Smooth muscle cell (in vitro differentiated cells): Measurements from ENCODE around the gene MPZL2. TPM values are rescaled to one million over a fixed set of nuclear protein-coding genes. Genes with fewer than 3 reads are reported as not detected.
A peak's percentile ranks its signal among the peaks of the same experiment; 100 is the strongest.

Experiments
- DNase-seq: peaks from one replicate; lab custom pipeline; 2025; ENCODE audit not compliant: unreplicated experiment; lab: John Stamatoyannopoulos, UW
- H2AFZ ChIP-seq: fragments of 200-600 bp; sonication (generic); 2 replicates; pipeline ENCODE4 v1.6.0; 2016; ENCODE audit warnings: antibody characterized with exemption, low read depth, mild to moderate bottlenecking
- H3F3A ChIP-seq: fragments of 200-600 bp; sonication (generic); 2 replicates; pipeline ENCODE4 v1.6.0; 2017; ENCODE audit warnings: antibody characterized with exemption, low read depth
- H3K27ac ChIP-seq: fragments of 200-600 bp; sonication (generic); 2 replicates; pipeline ENCODE4 v1.5.1; 2016; ENCODE audit warnings: low read depth, mild to moderate bottlenecking
- H3K27me3 ChIP-seq: fragments of 200-600 bp; sonication (generic); 2 replicates; pipeline ENCODE4 v1.6.1; 2016; ENCODE audit warnings: low read depth, mild to moderate bottlenecking
- H3K36me3 ChIP-seq: fragments of 200-600 bp; sonication (generic); 2 replicates; pipeline ENCODE4 v1.5.1; 2016; ENCODE audit warnings: low read depth
- H3K4me1 ChIP-seq: fragments of 200-600 bp; sonication (generic); 2 replicates; pipeline ENCODE4 v1.5.1; 2016; ENCODE audit warnings: low read depth
- H3K4me2 ChIP-seq: fragments of 200-600 bp; sonication (generic); 2 replicates; pipeline ENCODE4 v1.6.0; 2016; ENCODE audit warnings: mild to moderate bottlenecking
- H3K4me3 ChIP-seq: fragments of 200-600 bp; sonication (generic); 2 replicates; pipeline ENCODE4 v1.5.1; 2016; ENCODE audit warnings: mild to moderate bottlenecking
- H3K79me2 ChIP-seq: fragments of 200-600 bp; sonication (generic); 2 replicates; pipeline ENCODE4 v1.6.0; 2016; ENCODE audit warnings: low read depth, mild to moderate bottlenecking
- H3K9ac ChIP-seq: fragments of 200-600 bp; sonication (generic); 2 replicates; pipeline ENCODE4 v1.6.0; 2016; ENCODE audit warnings: low read depth
- H3K9me3 ChIP-seq: fragments of 200-600 bp; sonication (generic); replicated peaks from 2 replicates; pipeline ENCODE4 v1.5.1; 2016; ENCODE audit warnings: low read depth
- H4K20me1 ChIP-seq: fragments of 200-600 bp; sonication (generic); 2 replicates; pipeline ENCODE4 v1.6.0; 2016; ENCODE audit warnings: low read depth
- CTCF ChIP-seq: fragments of 200-600 bp; sonication (generic); IDR thresholded peaks from 2 replicates; pipeline ENCODE4 v1.5.1; 2017; ENCODE audit warnings: borderline replicate concordance, mild to moderate bottlenecking, antibody characterized with exemption; ENCODE audit not compliant: insufficient read depth, poor library complexity, severe bottlenecking
- WGBS: methylation state at CpG from one replicate; pipeline ENCODE4 v1.1.7; 2016; ENCODE audit warnings: low lambda C conversion rate; 5-methylcytosine and 5-hydroxymethylcytosine counted together
- polyA plus RNA-seq: library from polyadenylated mRNA; unstranded; fragments of >200 nt; fragmentation: Nextera tagmentation; extraction: Ambion mirVana; gene quantifications from 2 replicates; pipeline ENCODE4 v1.2.1, GENCODE V29; 2016
- total RNA-seq: library from RNA; depleted of rRNA; stranded (reverse); fragments of >200 nt; gene quantifications from 2 replicates; pipeline ENCODE4 v1.2.3, GENCODE V29; 2014

Gene MPZL2
- total and polyA plus RNA-seq, 2 experiments from 2014 or later, result 5.5 to 53.9 TPM

DNA sequence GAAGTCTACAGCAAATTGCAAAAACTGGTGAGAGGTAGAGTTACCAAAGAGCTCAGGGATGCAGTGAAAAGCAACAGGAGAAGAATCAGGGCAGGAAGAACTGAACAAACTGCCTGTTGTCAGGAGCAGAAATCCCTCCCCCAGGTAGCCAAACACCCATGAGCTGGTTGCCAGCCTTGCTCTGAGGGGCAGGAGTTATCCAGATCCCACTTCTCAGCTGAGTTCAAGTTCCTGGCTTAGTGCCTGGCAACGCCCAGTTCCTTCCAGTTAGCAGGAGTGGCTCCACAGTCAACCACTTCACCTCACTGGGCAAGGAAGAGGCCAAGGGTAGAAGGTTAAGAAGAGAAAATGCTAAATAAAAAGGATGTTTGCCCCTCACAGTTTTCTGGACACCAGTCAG lies 1.9 kb upstream of the MPZL2 start:
- H4K20me1 ChIP-seq, result no peaks in the 10 kb centered on the region
- DNase-seq, result no peak
- no peaks in the 10 kb centered on the region for H3K79me2 ChIP-seq
- no peak overlapping the region for H3K9ac ChIP-seq
- no peaks in the 10 kb centered on the region for H3K9me3 ChIP-seq
- peaks cover 83% of the 10 kb centered on the region for H3K27me3 ChIP-seq
- H3K4me1 ChIP-seq, result peaks cover 16% of the 10 kb centered on the region
- H3K4me3 ChIP-seq, result no peak overlapping the region
- no peak overlapping the region for H3K27ac ChIP-seq
- H3K36me3 ChIP-seq, result no peaks in the 10 kb centered on the region
- H3K4me2 ChIP-seq, result no peak overlapping the region
- WGBS, result 88% methylated on average over 1 of the region's 1 CpG
- no peak overlapping the region for H2AFZ ChIP-seq
- no peaks in the 10 kb centered on the region for H3F3A ChIP-seq
- TF ChIP-seq CTCF, result no peak

- H3K4me2 ChIP-seq, result peak overlapping the region; percentile 81
- peaks cover 85% of the 10 kb centered on the region for H3K27me3 ChIP-seq
- peak overlapping the region; percentile 65 for H3K27ac ChIP-seq
- peak overlapping the region; percentile 55 for H3K4me3 ChIP-seq
- no peaks in the 10 kb centered on the region for H3K79me2 ChIP-seq
- peak overlapping the region; percentile 79 for H2AFZ ChIP-seq
- no peak overlapping the region for H3K9ac ChIP-seq
- no peaks in the 10 kb centered on the region for H4K20me1 ChIP-seq
- no peaks in the 10 kb centered on the region for H3F3A ChIP-seq
- peaks cover 16% of the 10 kb centered on the region for H3K4me1 ChIP-seq
- 34% methylated on average over 13 of the region's 13 CpGs for WGBS
- H3K9me3 ChIP-seq, result no peaks in the 10 kb centered on the region
- no peak for DNase-seq
- TF ChIP-seq CTCF, result no peak
- no peaks in the 10 kb centered on the region for H3K36me3 ChIP-seq
Measured at GRCh38 chr11:118264569-118265465, 720 bp upstream of the MPZL2 start.

GRCh38 chr11:118263112-118263511 lies 985 bp downstream of the MPZL2 start:
- peak overlapping the region; percentile 78 for H3K9ac ChIP-seq
- TF ChIP-seq CTCF, result no peak

More at GRCh38 chr11:118263112-118263511, 985 bp downstream of the MPZL2 start:
- DNase-seq, result no peak
- Histone ChIP-seq H3F3A (no peaks in the 10 kb centered on the region), H4K20me1 (no peaks in the 10 kb centered on the region), H3K4me3 (peak overlapping the region; percentile 55), H3K36me3 (no peaks in the 10 kb centered on the region), H3K27ac (no peak overlapping the region), H2AFZ (no peak overlapping the region), H3K9me3 (no peaks in the 10 kb centered on the region), H3K4me1 (peaks cover 16% of the 10 kb centered on the region), H3K27me3 (peaks cover 69% of the 10 kb centered on the region), H3K4me2 (peak overlapping the region; percentile 81), H3K79me2 (no peaks in the 10 kb centered on the region)
- 90% methylated on average over 4 of the region's 4 CpGs for WGBS
